Osteocyte (in vitro differentiated cells): ENCODE measurements around the gene PODXL. TPM values are rescaled to one million over a fixed set of nuclear protein-coding genes. Genes with fewer than 3 reads are reported as not detected.

Experiments used
- DNase-seq: peaks from one replicate; pipeline ENCODE4 v3.0.0; 2021; ENCODE audit warnings: mixed read lengths; ENCODE audit not compliant: unreplicated experiment; ENCODE audit errors: extremely low spot score
- H3K27ac Mint-ChIP-seq: one replicate; pipeline ENCODE4 v1.8.0; 2021; ENCODE audit warnings: mild to moderate bottlenecking, mixed read lengths; ENCODE audit not compliant: unreplicated experiment
- H3K27me3 Mint-ChIP-seq: one replicate; pipeline ENCODE4 v1.8.0; 2021; ENCODE audit warnings: mixed read lengths; ENCODE audit not compliant: unreplicated experiment
- H3K36me3 Mint-ChIP-seq: one replicate; pipeline ENCODE4 v1.8.0; 2021; ENCODE audit warnings: mixed read lengths; ENCODE audit not compliant: unreplicated experiment
- H3K4me1 Mint-ChIP-seq: one replicate; pipeline ENCODE4 v1.8.0; 2021; ENCODE audit warnings: mixed read lengths; ENCODE audit not compliant: unreplicated experiment
- H3K4me3 Mint-ChIP-seq: one replicate; pipeline ENCODE4 v1.8.0; 2021; ENCODE audit warnings: mild to moderate bottlenecking, moderate library complexity, mixed read lengths; ENCODE audit not compliant: unreplicated experiment
- H3K9me3 Mint-ChIP-seq: one replicate; pipeline ENCODE4 v1.8.0; 2021; ENCODE audit warnings: mixed read lengths; ENCODE audit not compliant: unreplicated experiment
- total RNA-seq: library from RNA; stranded (reverse); gene quantifications from 2 replicates; pipeline ENCODE4 v1.2.1, GENCODE V29; 2021
- TF ChIP-seq, protein P1 (sequence below): fragments of 200-600 bp; sonication (generic); IDR thresholded peaks from 2 replicates; pipeline ENCODE4 v1.5.0; 2021; ENCODE audit warnings: antibody characterized with exemption, mild to moderate bottlenecking, moderate library complexity

The PODXL gene
- total RNA-seq, 1 donor from 2014 or later, result 21.2 TPM

DNA sequence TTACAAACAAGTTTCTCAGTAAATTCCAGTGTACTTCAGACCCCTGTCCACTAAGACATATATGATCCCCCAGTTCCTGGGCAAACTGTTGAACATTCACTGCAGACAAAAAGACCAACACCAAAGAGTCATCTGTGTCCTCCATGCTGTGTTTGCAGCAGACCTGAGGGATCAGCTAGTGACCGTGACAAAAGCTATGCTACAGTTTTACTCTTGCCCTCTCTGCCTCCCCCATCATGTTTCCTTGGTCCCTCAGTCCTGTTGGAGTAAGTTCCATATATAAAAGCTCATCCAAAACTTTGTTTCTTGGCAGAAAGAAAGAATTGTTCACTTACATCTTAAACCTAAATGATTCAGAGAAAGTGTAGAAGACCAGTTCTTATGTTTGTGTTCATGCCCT is 56.1 kb downstream of the PODXL start:
- H3K4me1 Mint-ChIP-seq, result peaks cover 23% of the 10 kb centered on the region

DNA sequence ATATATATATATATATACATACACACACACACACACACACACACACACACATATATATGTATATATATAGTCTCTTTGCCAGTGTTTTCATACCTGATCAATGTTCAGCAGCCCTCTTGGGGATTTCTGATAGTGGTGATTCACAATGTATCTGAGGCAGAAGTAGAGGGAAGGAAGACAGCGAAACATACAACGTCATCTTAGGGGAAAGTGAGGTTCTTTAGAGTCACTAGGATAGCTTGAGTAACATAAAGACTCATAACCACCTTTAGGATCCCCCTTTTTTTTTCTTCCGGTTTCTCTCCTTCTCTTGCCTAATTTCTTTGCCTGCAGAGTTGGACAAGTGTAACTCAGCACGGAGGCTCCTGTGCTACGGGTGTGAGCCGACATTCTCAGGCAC is 56.6 kb downstream of the PODXL start:
- DNase-seq, result no peak
- Mint-ChIP-seq H3K4me1 (peaks cover 23% of the 10 kb centered on the region), H3K9me3 (no peaks in the 10 kb centered on the region), H3K36me3 (peaks cover 16% of the 10 kb centered on the region), H3K27ac (no peak overlapping the region), H3K4me3 (no peak overlapping the region), H3K27me3 (no peaks in the 10 kb centered on the region)
- TF ChIP-seq, protein P1, sequence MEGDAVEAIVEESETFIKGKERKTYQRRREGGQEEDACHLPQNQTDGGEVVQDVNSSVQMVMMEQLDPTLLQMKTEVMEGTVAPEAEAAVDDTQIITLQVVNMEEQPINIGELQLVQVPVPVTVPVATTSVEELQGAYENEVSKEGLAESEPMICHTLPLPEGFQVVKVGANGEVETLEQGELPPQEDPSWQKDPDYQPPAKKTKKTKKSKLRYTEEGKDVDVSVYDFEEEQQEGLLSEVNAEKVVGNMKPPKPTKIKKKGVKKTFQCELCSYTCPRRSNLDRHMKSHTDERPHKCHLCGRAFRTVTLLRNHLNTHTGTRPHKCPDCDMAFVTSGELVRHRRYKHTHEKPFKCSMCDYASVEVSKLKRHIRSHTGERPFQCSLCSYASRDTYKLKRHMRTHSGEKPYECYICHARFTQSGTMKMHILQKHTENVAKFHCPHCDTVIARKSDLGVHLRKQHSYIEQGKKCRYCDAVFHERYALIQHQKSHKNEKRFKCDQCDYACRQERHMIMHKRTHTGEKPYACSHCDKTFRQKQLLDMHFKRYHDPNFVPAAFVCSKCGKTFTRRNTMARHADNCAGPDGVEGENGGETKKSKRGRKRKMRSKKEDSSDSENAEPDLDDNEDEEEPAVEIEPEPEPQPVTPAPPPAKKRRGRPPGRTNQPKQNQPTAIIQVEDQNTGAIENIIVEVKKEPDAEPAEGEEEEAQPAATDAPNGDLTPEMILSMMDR, result no peak

More for the DNA sequence above, 56.1 kb downstream of the PODXL start:
- Mint-ChIP-seq H3K27ac (peak overlapping the region; percentile 1), H3K9me3 (no peaks in the 10 kb centered on the region), H3K4me3 (no peak overlapping the region), H3K36me3 (peaks cover 18% of the 10 kb centered on the region), H3K27me3 (no peaks in the 10 kb centered on the region)
- DNase-seq, result no peak
- TF ChIP-seq, protein P1, result no peak

DNA sequence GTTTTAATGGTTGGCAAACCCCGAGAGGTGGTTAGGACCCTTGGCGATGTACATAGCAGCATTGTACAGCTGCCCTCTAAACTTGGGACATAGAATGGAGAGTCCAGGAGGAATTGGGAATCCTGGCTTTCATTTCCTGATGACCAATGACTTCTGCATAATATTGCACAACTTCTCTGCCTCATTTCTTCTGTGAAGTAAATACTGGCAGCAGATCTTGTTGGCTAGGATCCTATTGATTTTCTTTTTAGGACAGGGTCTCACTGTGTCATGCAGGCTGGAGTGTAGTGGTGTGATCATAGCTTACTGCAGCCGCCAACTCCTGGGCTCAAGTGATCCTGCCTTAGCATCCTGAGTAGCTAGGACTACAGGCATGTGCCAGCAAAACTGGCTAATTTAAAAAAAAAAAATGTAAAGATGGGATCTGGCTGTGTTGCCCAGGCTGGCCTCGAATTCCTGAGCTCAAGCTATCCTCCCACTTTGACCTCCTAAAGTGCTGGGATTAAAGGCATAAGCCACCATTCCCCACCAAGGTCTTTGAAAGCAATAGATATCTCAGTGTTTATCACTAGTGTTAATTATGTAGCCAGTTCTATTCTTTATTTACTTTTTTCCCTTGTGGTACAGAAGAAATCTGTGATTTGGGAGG is 58.1 kb downstream of the PODXL start:
- TF ChIP-seq, protein P1, result no peak
- no peak overlapping the region for H3K4me3 Mint-ChIP-seq
- no peak for DNase-seq
- H3K27ac Mint-ChIP-seq, result no peak overlapping the region
- peaks cover 16% of the 10 kb centered on the region for H3K36me3 Mint-ChIP-seq
- H3K4me1 Mint-ChIP-seq, result peaks cover 14% of the 10 kb centered on the region
- no peaks in the 10 kb centered on the region for H3K9me3 Mint-ChIP-seq
- no peaks in the 10 kb centered on the region for H3K27me3 Mint-ChIP-seq

DNA sequence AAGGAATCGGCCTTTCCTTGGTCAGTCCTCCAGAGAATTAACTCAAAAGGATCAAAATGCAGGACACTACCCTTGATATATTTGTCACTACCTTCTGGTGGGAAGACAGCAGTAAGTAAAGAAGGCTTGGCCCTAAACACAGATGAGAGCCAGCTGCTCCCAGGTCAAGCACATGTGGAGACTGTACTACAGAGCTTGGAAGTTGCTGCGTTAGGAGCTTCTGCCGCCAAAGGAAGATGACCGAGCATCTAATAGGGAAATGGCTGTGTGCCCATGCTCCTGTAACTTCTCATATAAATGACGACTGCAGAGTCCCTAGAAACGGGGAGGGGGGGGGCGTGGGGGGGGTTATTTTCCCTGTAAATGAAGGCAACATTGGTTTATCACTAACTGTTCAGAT is 59.0 kb downstream of the PODXL start:
- Mint-ChIP-seq H3K27me3 (no peaks in the 10 kb centered on the region), H3K27ac (no peak overlapping the region), H3K4me3 (no peak overlapping the region), H3K36me3 (peaks cover 16% of the 10 kb centered on the region), H3K4me1 (peaks cover 14% of the 10 kb centered on the region), H3K9me3 (no peaks in the 10 kb centered on the region)
- no peak for DNase-seq
- TF ChIP-seq, protein P1, result no peak

DNA sequence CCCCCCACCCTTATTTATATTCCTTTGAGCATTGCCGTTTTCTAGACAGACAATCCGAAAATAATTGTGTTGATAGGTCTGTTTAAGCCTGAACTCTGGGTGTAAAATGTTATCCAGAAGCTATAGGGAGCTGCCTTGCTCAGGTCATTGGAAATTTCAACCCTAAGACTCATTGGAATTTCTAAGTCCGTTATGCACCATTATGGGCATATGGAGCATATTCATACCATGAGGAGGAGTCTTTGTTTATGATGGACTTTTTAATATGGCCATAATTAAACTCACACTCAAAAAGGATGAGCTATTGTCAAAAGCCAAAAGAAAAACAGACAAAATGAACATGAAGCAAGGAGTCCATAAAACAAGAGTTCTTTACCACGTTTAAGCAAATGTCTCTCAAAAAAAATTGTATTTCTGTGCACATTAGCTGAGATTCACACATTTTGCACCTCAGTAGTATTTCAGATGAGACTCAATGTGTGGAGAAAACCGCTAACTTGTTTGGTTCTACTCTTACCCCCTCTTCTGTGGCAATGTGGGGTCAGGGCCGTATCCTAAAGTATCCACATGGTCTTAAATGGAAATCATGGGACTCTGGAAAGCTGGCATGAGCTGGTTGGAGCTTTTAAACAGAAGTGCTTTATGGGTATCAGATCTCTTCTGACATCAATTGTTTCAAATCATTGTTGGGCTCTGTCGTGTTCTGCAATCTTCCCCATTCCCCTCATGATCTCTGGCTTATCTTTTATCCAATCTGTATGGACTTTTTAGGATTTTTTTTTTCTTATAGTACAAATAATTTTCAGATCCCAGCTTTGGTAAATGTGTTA is 60.5 kb downstream of the PODXL start:
- Mint-ChIP-seq H3K27me3 (no peaks in the 10 kb centered on the region), H3K27ac (no peak overlapping the region), H3K4me1 (peaks cover 22% of the 10 kb centered on the region), H3K36me3 (peaks cover 16% of the 10 kb centered on the region), H3K9me3 (no peaks in the 10 kb centered on the region), H3K4me3 (no peak overlapping the region)
- TF ChIP-seq, protein P1, result no peak
- no peak for DNase-seq
